ENCODE data around the gene FMNL2. TPM values are rescaled to one million over a fixed set of nuclear protein-coding genes. Genes with fewer than 3 reads are reported as not detected.

Gene FMNL2
- total and polyA plus RNA-seq, 2 of the 4 experiments (the other 2 are of a cell fraction) = 10.9 to 11.4 TPM

DNA sequence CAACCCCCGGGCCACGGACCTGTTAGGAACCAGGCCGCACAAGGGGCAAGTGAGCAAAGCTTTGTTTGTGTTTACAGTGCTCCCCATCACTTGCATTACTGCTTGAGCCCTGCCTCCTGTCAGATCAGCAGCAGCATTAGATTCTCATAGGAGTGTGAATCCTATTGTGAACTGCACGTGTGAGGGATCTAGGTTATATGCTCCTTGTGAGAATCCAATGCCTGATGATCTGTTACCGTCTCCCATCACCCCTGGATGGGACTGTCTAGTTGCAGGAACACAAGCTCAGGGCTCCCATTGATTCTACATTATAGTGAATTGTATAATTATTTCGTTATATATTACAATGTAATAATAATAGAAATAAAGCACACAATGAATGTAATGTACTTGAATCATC, 125.6 kb downstream of the FMNL2 start:
- H3K9ac ChIP-seq (ENCODE audit: low read depth, low read length) = no peak overlapping the region
- H3K56ac ChIP-seq (ENCODE audit: extremely low read depth, insufficient read depth, low read length) = no peak overlapping the region
- H2AK5ac ChIP-seq (ENCODE audit: low read depth, low read length) = no peak overlapping the region
- no peak overlapping the region for H3K27ac ChIP-seq (ENCODE audit: insufficient read depth, low read length)
- no peak for ATAC-seq (ENCODE audit: low read depth)
- H2BK15ac ChIP-seq (ENCODE audit: low read depth, low read length) = no peak overlapping the region
- intact Hi-C loops (cut with micrococcal nuclease) = no loop called here
- peaks cover 13 to 16% of the 10 kb centered on the region in 2 experiments; a peak in 3 of 4 replicates for H3K79me1 ChIP-seq (ENCODE audit: low read depth in 1 of 2, low read length in 2 of 2)
- ChIA-PET CTCF (no interaction called here), POLR2A (ENCODE audit: unreplicated experiment) (no interaction called here)
- no peak overlapping the region for H4K91ac ChIP-seq (ENCODE audit: insufficient read depth, low read depth, low read length)
- WGBS, 2 experiments (ENCODE audit: extremely low coverage in 2 of 2, insufficient read length in 1 of 2) = no CpG with 5 or more reads among the region's 6 CpGs
- H3K4me3 ChIP-seq (ENCODE audit: insufficient read depth, low read depth, low read length) = no peak overlapping the region
- H3K4ac ChIP-seq (ENCODE audit: low read depth, low read length) = no peak overlapping the region
- no peak overlapping the region for H3K4me2 ChIP-seq (ENCODE audit: low read depth, low read length)
- H3K18ac ChIP-seq (ENCODE audit: low read depth, low read length) = no peak overlapping the region
- no peak for DNase-seq
- dilution Hi-C loops (cut with HindIII; ENCODE audit: low sequenced_read_pairs, unreplicated experiment) = no loop called here
- H2BK5ac ChIP-seq (ENCODE audit: low read depth, low read length, poor library complexity, severe bottlenecking) = no peak overlapping the region
- no peaks in the 10 kb centered on the region for H3K36me3 ChIP-seq (ENCODE audit: control insufficient read depth, insufficient read depth, low read length)
- no peaks in the 10 kb centered on the region for H3K4me1 ChIP-seq (ENCODE audit: control insufficient read depth, insufficient read depth, low read length)
- no peaks in the 10 kb centered on the region for H3K27me3 ChIP-seq (ENCODE audit: control insufficient read depth, insufficient read depth, low read length)
- peaks cover 13% of the 10 kb centered on the region; the same call in 1 of the 2 replicates for H4K20me1 ChIP-seq (ENCODE audit: insufficient read depth, low read length)
- BruUV-seq (replicated peaks) = no TSS peak
- H4K5ac ChIP-seq (ENCODE audit: low read depth, low read length) = no peak overlapping the region
- no peak overlapping the region for H3K23ac ChIP-seq (ENCODE audit: low read depth, low read length)
- no peak for TF ChIP-seq POLR2A (IDR thresholded peaks at IDR 0.05; ENCODE audit: low read depth, low read length)
- TF ChIP-seq USF2 (IDR thresholded peaks at IDR 0.05; ENCODE audit: low read depth, low read length) = no peak
- no peak for TF ChIP-seq RAD21 (IDR thresholded peaks at IDR 0.05; ENCODE audit: low read length)
- TF ChIP-seq, protein P1, sequence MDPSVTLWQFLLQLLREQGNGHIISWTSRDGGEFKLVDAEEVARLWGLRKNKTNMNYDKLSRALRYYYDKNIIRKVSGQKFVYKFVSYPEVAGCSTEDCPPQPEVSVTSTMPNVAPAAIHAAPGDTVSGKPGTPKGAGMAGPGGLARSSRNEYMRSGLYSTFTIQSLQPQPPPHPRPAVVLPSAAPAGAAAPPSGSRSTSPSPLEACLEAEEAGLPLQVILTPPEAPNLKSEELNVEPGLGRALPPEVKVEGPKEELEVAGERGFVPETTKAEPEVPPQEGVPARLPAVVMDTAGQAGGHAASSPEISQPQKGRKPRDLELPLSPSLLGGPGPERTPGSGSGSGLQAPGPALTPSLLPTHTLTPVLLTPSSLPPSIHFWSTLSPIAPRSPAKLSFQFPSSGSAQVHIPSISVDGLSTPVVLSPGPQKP (IDR thresholded peaks at IDR 0.05; ENCODE audit: borderline replicate concordance, low read depth, low read length) = no peak
- TF ChIP-seq RCOR1 (IDR thresholded peaks at IDR 0.05; ENCODE audit: insufficient replicate concordance, low read length) = no peak
- no peak overlapping the region for H2AK9ac ChIP-seq (replicated peaks; ENCODE audit: low read depth, low read length, poor library complexity)
- H2AFZ ChIP-seq (replicated peaks; ENCODE audit: low read length, poor library complexity) = no peak overlapping the region
- H3K9me1 ChIP-seq (ENCODE audit: insufficient read depth, low read length) = peaks cover 7% of the 10 kb centered on the region
- H2BK20ac ChIP-seq (ENCODE audit: low read depth, low read length) = no peak overlapping the region
- in situ Hi-C loops (cut with MboI; ENCODE audit: low sequenced_read_pairs) = no loop called here
- H2BK120ac ChIP-seq (ENCODE audit: low read depth, low read length) = no peak overlapping the region
- no peaks in the 10 kb centered on the region for H3K9me3 ChIP-seq (ENCODE audit: control insufficient read depth, insufficient read depth, low read length)
- no peak overlapping the region for H3K14ac ChIP-seq (replicated peaks; ENCODE audit: low read depth, low read length)
- no peak overlapping the region for H4K8ac ChIP-seq (ENCODE audit: low read depth in 2 of 2, low read length in 2 of 2)

Data from IMR-90 (cell line).